GM21723 (cell line): ENCODE data around the gene KLK3.
A peak's percentile ranks its signal among the peaks of the same experiment; 100 is the strongest.
"Not testable (repeated sequence)": the region's sequence is repeated elsewhere in the genome, so short reads cannot be mapped to it uniquely, and the experiment has no call there.

Experiments
- ATAC-seq: cut with Tn5 transposase; IDR thresholded peaks from one replicate; pipeline ENCODE4 v1.9.1; 2021; ENCODE audit warnings: mild to moderate bottlenecking, moderate library complexity; ENCODE audit not compliant: unreplicated experiment

The KLK3 gene

GRCh38 chr19:50854636-50855410 is at the start of gene KLK3:
KLK3 (plus strand) TSS chr19:50854915; CDS start chr19:50854956, 41 bp downstream.
- ATAC-seq, result no peak

GRCh38 chr19:50808856-50809255 is 45.9 kb upstream of the KLK3 start:
- no peak for ATAC-seq

GRCh38 chr19:50811622-50812238 is 43.0 kb upstream of the KLK3 start:
- not testable (repeated sequence) for ATAC-seq

- no peak for ATAC-seq
These were observed 42.2 kb upstream of the KLK3 start for GRCh38 chr19:50812474-50812873.

- ATAC-seq, result no peak
These were observed 39.8 kb upstream of the KLK3 start for GRCh38 chr19:50814883-50815282.

- ATAC-seq, result no peak
These were observed 39.3 kb upstream of the KLK3 start for GRCh38 chr19:50815439-50815838.

- ATAC-seq, result peak; percentile 62
These were observed 36.5 kb upstream of the KLK3 start for GRCh38 chr19:50817941-50818858.

GRCh38 chr19:50818859-50819472 is 35.7 kb upstream of the KLK3 start:
- no peak for ATAC-seq

- no peak for ATAC-seq
These were observed 35.1 kb upstream of the KLK3 start for GRCh38 chr19:50819636-50820035.

GRCh38 chr19:50820086-50820485 is 34.6 kb upstream of the KLK3 start:
- no peak for ATAC-seq

- ATAC-seq, result no peak
These were observed 34.0 kb upstream of the KLK3 start for GRCh38 chr19:50820549-50821247.

GRCh38 chr19:50821248-50821612 is 33.5 kb upstream of the KLK3 start:
- ATAC-seq, result no peak

- ATAC-seq, result no peak
These were observed 33.1 kb upstream of the KLK3 start for GRCh38 chr19:50821622-50822021.

GRCh38 chr19:50822661-50823208 is 32.0 kb upstream of the KLK3 start:
- no peak for ATAC-seq

- ATAC-seq, result no peak
These were observed 31.2 kb upstream of the KLK3 start, which contains the start of gene KLK1 for GRCh38 chr19:50823389-50824042. KLK1 (minus strand) TSS chr19:50823787; CDS start chr19:50823748, 39 bp downstream.

- no peak for ATAC-seq
These were observed 28.0 kb upstream of the KLK3 start for GRCh38 chr19:50826492-50827240.

GRCh38 chr19:50827476-50827875 is 27.2 kb upstream of the KLK3 start:
- ATAC-seq, result no peak

GRCh38 chr19:50829801-50830200 is 24.9 kb upstream of the KLK3 start:
- no peak for ATAC-seq
